Muscle of leg (tissue), 11 donors: ENCODE measurements around the gene EHBP1. TPM values are rescaled to one million over a fixed set of nuclear protein-coding genes. Genes with fewer than 3 reads are reported as not detected.

Experiments used
- DNase-seq: peaks from one replicate; pipeline ENCODE4 v3.0.0; 2013
- H3K27ac ChIP-seq: one replicate; pipeline ENCODE4 v1.5.1; 2013; ENCODE audit warnings: mild to moderate bottlenecking, low read length, control low read depth
- H3K27me3 ChIP-seq: one replicate; pipeline ENCODE4 v1.6.1; 2013; ENCODE audit warnings: low read length; ENCODE audit not compliant: control insufficient read depth, insufficient read depth
- H3K36me3 ChIP-seq: one replicate; pipeline ENCODE4 v1.6.1; 2013; ENCODE audit warnings: low read length; ENCODE audit not compliant: control insufficient read depth, insufficient read depth
- H3K4me1 ChIP-seq: one replicate; pipeline ENCODE4 v1.6.1; 2013; ENCODE audit warnings: low read length; ENCODE audit not compliant: control insufficient read depth, insufficient read depth
- H3K4me3 ChIP-seq: one replicate; pipeline ENCODE4 v1.5.1; 2013; ENCODE audit warnings: low read length, control low read depth
- H3K9me3 ChIP-seq: replicated peaks from 2 replicates; pipeline ENCODE4 v1.6.1; 2013; ENCODE audit warnings: low read depth, low read length; ENCODE audit not compliant: control insufficient read depth
- WGBS: methylation state at CpG from one replicate; pipeline ENCODE4 v1.1.5; 2013; ENCODE audit warnings: missing lambda C conversion rate; ENCODE audit not compliant: insufficient coverage; 5-methylcytosine and 5-hydroxymethylcytosine counted together
- polyA plus RNA-seq, 8 donors: library from polyadenylated mRNA; unstranded; fragments of 120-200 nt; gene quantifications; one replicate each; pipeline versions ENCODE4 v1.2.1 to v1.2.3, GENCODE V29; 2013; ENCODE audit warnings: inconsistent platforms in 1 of 8, low replicate concordance in 1 of 8; ENCODE audit not compliant: insufficient read length in 8 of 8, insufficient read depth in 1 of 8
- total RNA-seq: library from RNA; stranded (reverse); fragments of 120-200 nt; gene quantifications from one replicate; pipeline ENCODE4 v1.2.4, GENCODE V29; 2013

EHBP1 gene
- total and polyA plus RNA-seq, 9 donors: 21.8 to 41.1 (median 31.4) TPM

GRCh38 chr2:62663920-62664795, 41.4 kb upstream of the EHBP1 start:
- peak; percentile 78 for DNase-seq

GRCh38 chr2:62665446-62665845, 40.1 kb upstream of the EHBP1 start:
- Histone ChIP-seq H3K4me3 (no peak overlapping the region), H3K9me3 (no peaks in the 10 kb centered on the region), H3K4me1 (peaks cover 11% of the 10 kb centered on the region), H3K27me3 (no peaks in the 10 kb centered on the region), H3K36me3 (no peaks in the 10 kb centered on the region), H3K27ac (no peak overlapping the region)
- whole genome bisulfite sequencing: no CpG with 5 or more reads among the region's 1 CpG
- no peak for DNase-seq

More at GRCh38 chr2:62663920-62664795, 41.4 kb upstream of the EHBP1 start:
- H3K36me3 ChIP-seq: no peaks in the 10 kb centered on the region
- H3K4me3 ChIP-seq: no peak overlapping the region
- peaks cover 14% of the 10 kb centered on the region for H3K4me1 ChIP-seq
- H3K27ac ChIP-seq: peak overlapping the region; percentile 74
- H3K9me3 ChIP-seq: no peaks in the 10 kb centered on the region
- H3K27me3 ChIP-seq: no peaks in the 10 kb centered on the region

- Histone ChIP-seq H3K4me3 (no peak overlapping the region), H3K4me1 (peaks cover 8% of the 10 kb centered on the region), H3K27me3 (no peaks in the 10 kb centered on the region), H3K27ac (no peak overlapping the region), H3K36me3 (no peaks in the 10 kb centered on the region), H3K9me3 (no peaks in the 10 kb centered on the region)
- DNase-seq: no peak
- WGBS: 96% methylated on average over 4 of the region's 5 CpGs
Observed at GRCh38 chr2:62669180-62669579, 36.3 kb upstream of the EHBP1 start.

GRCh38 chr2:62672601-62673000, 32.9 kb upstream of the EHBP1 start:
- H3K36me3 ChIP-seq: no peaks in the 10 kb centered on the region
- peaks cover 4% of the 10 kb centered on the region for H3K4me1 ChIP-seq
- H3K27me3 ChIP-seq: no peaks in the 10 kb centered on the region
- no peak overlapping the region for H3K4me3 ChIP-seq
- no CpG with 5 or more reads among the region's 1 CpG for WGBS
- peak; percentile 34 for DNase-seq
- H3K9me3 ChIP-seq: no peaks in the 10 kb centered on the region
- H3K27ac ChIP-seq: no peak overlapping the region

GRCh38 chr2:62675062-62675461, 30.5 kb upstream of the EHBP1 start:
- Histone ChIP-seq H3K36me3 (no peaks in the 10 kb centered on the region), H3K27ac (no peak overlapping the region), H3K9me3 (no peaks in the 10 kb centered on the region), H3K27me3 (no peaks in the 10 kb centered on the region), H3K4me1 (peaks cover 4% of the 10 kb centered on the region), H3K4me3 (no peak overlapping the region)
- DNase-seq: no peak

GRCh38 chr2:62685256-62685655, 20.3 kb upstream of the EHBP1 start:
- H3K36me3 ChIP-seq: no peaks in the 10 kb centered on the region

GRCh38 chr2:62686012-62686685, 19.4 kb upstream of the EHBP1 start:
- no peak for DNase-seq
- Histone ChIP-seq H3K27ac (no peak overlapping the region), H3K4me1 (no peaks in the 10 kb centered on the region), H3K27me3 (no peaks in the 10 kb centered on the region), H3K36me3 (no peaks in the 10 kb centered on the region), H3K4me3 (no peak overlapping the region), H3K9me3 (no peaks in the 10 kb centered on the region)
- 69% methylated on average over 3 of the region's 4 CpGs for WGBS

More at GRCh38 chr2:62685256-62685655, 20.3 kb upstream of the EHBP1 start:
- WGBS: no CpG with 5 or more reads among the region's 2 CpGs
- Histone ChIP-seq H3K4me1 (no peaks in the 10 kb centered on the region), H3K4me3 (no peak overlapping the region), H3K27me3 (no peaks in the 10 kb centered on the region), H3K27ac (no peak overlapping the region), H3K9me3 (no peaks in the 10 kb centered on the region)
- DNase-seq: no peak

- Histone ChIP-seq H3K4me1 (no peaks in the 10 kb centered on the region), H3K9me3 (no peaks in the 10 kb centered on the region), H3K4me3 (no peak overlapping the region), H3K27me3 (no peaks in the 10 kb centered on the region), H3K36me3 (no peaks in the 10 kb centered on the region), H3K27ac (no peak overlapping the region)
- WGBS: no CpG with 5 or more reads among the region's 2 CpGs
- no peak for DNase-seq
Observed at GRCh38 chr2:62687636-62688035, 17.9 kb upstream of the EHBP1 start.

- H3K4me3 ChIP-seq: no peak overlapping the region
- DNase-seq: no peak
- no peaks in the 10 kb centered on the region for H3K27me3 ChIP-seq
- WGBS: no CpG with 5 or more reads among the region's 1 CpG
- H3K9me3 ChIP-seq: no peaks in the 10 kb centered on the region
- no peaks in the 10 kb centered on the region for H3K36me3 ChIP-seq
- no peak overlapping the region for H3K27ac ChIP-seq
- no peaks in the 10 kb centered on the region for H3K4me1 ChIP-seq
Observed at GRCh38 chr2:62688771-62689170, 16.7 kb upstream of the EHBP1 start.

GRCh38 chr2:62691186-62691585, 14.3 kb upstream of the EHBP1 start:
- no peak overlapping the region for H3K27ac ChIP-seq
- H3K4me1 ChIP-seq: no peaks in the 10 kb centered on the region
- no peak overlapping the region for H3K4me3 ChIP-seq
- no peaks in the 10 kb centered on the region for H3K27me3 ChIP-seq
- no peaks in the 10 kb centered on the region for H3K9me3 ChIP-seq
- no CpG with 5 or more reads among the region's 2 CpGs for WGBS
- H3K36me3 ChIP-seq: no peaks in the 10 kb centered on the region
- no peak for DNase-seq
